GM12874 (cell line): ENCODE data around the gene GSN.

Source experiments
- TF ChIP-seq, protein P1 (sequence below): IDR thresholded peaks from 2 replicates; pipeline ENCODE4 v1.5.1; 2011; ENCODE audit warnings: low read depth, mild to moderate bottlenecking, control low read depth, low read length, moderate library complexity; ENCODE audit not compliant: insufficient read depth

The GSN gene

DNA sequence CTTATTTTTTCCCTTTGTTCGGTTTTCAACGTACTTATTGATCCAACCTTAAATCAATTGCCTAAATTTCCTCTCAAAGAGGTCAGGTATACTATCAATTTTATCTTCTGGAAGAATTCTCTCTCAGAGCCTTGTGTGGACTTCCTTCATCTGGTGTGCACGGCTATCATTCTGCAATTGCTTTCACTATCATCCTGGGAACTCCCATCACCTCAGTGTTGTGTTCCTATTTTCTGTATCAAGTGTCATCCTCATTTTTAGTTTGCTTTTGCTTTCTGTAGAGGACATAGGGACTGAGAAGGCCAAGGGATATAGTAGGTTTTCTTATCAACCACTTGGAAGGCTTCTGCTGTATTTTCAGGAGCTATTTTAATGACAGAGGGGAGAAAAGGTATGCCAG, 90.8 kb downstream of the GSN start:
- TF ChIP-seq, protein P1, sequence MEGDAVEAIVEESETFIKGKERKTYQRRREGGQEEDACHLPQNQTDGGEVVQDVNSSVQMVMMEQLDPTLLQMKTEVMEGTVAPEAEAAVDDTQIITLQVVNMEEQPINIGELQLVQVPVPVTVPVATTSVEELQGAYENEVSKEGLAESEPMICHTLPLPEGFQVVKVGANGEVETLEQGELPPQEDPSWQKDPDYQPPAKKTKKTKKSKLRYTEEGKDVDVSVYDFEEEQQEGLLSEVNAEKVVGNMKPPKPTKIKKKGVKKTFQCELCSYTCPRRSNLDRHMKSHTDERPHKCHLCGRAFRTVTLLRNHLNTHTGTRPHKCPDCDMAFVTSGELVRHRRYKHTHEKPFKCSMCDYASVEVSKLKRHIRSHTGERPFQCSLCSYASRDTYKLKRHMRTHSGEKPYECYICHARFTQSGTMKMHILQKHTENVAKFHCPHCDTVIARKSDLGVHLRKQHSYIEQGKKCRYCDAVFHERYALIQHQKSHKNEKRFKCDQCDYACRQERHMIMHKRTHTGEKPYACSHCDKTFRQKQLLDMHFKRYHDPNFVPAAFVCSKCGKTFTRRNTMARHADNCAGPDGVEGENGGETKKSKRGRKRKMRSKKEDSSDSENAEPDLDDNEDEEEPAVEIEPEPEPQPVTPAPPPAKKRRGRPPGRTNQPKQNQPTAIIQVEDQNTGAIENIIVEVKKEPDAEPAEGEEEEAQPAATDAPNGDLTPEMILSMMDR, result no peak

DNA sequence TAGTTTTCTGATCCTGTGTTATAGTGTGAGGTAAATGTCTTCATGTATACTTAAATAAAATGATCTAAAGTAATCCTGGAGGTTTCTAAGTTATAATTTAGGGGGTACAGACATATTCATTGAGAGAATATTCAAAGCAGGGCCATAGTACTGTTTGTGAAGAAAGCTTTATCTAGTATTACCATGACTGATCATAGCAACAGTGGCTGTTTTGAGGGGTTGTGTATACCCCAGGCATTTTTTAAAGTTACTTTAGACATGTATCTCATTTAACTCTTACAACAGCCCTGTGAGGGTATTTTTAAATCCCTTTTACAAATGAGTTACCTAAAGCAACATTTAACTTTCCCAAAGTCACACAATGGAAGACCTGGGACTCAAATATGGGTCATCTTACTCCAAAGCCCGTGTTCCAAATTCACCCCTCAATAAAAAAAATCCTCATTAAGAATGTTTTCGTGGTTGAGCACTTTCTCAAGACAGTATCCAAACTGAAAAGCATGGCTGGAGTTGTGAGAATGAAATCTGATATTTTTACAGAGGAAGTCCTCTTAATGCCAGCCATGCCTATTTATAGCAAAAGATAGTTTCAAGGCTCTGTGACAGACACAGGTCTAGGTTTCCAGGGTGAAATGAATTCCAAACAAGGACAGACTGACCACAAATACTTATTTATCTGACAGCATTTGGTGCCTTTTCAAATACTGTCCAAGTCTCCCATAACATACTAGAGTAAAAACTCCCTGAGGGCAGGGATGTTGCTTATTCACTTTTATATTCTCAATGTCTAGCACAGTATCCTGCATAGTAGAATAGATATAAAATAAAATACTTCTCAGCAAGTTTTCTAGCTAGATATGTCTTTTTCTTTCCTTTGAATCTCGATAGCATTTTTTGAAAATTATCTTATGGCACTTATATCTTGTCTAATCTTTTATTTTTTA, 91.7 kb downstream of the GSN start:
- TF ChIP-seq, protein P1, result no peak

DNA sequence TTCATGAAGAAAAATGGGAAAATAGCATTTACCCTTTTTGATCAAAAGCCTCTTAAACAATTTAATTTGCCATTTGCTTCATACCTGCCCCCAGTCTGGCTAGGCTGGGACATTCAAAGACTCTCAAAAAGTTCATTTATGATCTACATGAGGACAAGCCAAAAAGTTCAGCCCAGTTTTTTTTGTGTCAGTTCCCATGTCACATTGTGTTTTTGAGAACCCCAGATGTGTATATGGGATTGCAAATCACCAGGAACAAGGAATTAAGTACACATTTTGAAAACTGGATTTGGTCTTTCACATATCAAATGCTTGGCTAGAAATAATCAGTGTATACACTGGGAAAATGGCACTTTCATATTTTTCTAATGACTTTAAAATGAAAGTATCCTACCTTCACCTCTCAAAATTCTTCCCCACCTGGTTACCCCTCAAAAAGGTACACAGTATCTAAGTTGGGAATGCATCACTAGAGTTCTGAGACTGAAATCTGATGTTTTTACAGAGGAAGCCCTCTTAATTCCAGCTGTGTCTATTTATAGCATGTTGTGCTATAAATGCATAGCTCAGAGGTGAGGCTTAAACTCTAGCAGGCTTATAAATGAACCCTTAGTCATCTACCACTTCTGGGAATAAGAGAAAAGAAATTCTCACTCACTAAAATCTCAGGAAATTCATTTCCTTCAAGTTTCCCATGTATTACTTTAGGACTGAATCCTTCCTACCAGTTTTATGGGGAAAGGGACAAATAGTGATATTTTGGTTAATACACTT, 92.8 kb downstream of the GSN start:
- TF ChIP-seq, protein P1, result no peak

DNA sequence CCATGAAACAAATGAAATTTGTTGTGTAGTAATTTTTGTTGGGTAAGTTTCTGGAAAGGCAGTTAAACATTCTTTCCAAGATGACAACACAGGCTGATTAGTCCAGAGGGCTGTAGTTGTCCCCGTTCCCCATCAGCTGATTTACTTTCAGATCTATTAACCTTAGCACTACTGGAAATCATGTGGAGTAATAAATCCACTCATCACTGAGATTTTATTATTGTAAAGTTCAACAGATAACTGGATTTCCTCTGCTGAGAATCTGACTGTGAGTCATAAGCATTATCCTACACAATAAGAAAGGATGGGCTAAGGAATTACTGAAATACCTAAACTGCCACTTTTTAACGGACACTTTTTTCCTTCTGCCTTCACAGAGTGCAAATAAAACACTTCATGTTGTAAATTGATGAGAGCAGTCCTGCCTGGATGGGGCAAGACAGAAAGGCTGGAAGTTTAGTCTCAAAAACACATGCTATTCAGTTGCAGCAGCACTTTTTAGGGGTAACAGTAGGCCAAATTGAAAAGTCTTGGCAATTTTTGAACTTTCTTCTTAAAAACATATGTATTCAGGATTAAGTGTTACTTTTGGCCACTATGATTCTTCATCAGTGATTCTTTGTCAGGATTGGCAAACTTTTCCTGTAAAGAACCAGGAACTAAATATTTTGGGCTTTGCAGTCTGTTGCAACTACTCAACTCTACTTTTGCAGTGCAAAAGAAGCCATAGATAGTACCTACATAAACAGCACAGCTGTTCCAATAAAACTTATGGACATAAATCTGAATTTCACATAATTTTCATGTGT, 95.1 kb downstream of the GSN start:
- TF ChIP-seq, protein P1, result no peak

DNA sequence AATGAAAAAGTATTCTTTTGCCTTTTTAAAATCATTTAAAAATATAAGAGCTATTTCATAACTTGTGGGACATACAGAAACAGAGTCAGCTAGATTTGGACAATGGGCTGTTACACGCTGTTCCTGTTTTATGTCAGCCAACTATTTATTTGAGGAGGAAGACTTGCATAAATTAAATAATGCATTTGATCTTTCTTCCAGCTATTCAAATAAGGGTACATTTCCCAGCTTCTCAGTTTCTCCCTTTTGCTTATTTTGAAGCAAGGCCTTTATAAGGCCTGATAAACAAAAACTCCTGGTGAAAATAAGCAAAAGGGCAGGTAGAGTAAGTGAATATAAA, 95.6 kb downstream of the GSN start:
- TF ChIP-seq, protein P1, result no peak

DNA sequence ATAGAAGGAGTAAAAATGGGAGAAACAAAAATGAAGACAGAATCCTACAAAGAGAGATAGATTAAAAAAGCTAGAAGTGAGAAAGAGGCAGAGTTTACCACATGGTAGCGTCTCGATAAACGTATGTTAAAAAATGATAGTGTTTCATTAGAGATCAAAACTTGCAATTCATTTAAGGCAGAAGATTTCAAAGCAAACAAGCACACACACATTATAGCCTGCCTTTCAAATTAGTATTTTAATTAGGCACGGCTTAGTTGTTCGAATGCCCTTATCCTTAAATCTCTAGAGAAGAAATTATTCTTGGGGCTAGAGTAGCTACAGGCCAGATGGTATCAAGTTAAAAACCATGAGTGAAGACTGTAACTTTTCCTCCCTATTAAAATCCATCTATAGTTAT, 96.1 kb downstream of the GSN start:
- TF ChIP-seq, protein P1, result no peak

DNA sequence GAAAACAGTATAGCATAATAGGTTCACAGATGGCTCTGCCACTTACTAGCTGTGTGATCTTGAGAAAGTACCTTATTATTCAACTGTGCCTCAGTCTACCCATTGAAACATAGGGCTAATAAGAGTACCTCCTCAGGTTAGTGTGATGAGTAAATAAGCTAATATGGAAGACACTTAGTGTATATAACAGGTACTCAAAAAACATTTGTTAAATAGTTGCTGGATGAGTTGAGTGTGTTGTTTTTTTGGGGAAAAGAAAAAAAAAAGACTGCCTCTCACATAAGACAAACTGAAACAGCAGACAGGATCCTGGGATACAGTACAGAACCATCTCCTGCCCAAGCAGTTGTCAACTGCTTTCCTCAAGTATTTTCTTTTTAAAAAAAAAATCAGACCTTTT, 96.9 kb downstream of the GSN start:
- TF ChIP-seq, protein P1, result no peak
